GM12864 (cell line): ENCODE results near the gene PLEKHH1.
A peak's percentile ranks its signal among the peaks of the same experiment; 100 is the strongest.

ENCODE experiments used
- DNase-seq: peaks from one replicate; pipeline ENCODE4 v3.0.0-alpha.2; 2011; ENCODE audit warnings: low read depth
- H3K4me3 ChIP-seq: 2 replicates; pipeline ENCODE4 v1.5.1; 2011; ENCODE audit warnings: mild to moderate bottlenecking, low read depth, low read length, control low read depth
- TF ChIP-seq, protein P1 (sequence below): IDR thresholded peaks from 2 replicates; pipeline ENCODE4 v1.5.1; 2011; ENCODE audit warnings: low read depth, mild to moderate bottlenecking, moderate library complexity, low read length, control low read depth, inconsistent platforms; ENCODE audit errors: missing control alignments

The PLEKHH1 gene

DNA sequence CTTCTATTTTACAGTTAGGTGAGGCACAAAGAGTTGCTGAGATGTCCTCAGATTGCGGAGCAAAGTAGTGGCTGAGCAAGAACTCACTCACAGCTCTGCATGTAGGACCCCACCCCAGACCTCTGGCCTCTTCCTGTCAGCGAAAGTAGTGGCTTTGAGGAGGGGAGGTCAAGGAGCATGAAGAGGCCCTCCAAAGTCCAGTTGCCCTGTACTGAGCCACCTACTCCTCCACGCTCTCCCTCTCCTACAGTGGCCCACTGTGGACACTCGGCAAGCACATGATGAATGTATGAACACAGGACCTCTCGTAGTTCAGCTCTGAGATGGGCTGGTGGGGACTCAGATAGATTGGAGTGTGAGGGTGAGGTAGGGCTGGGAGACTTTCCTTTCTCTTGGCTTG is 5.3 kb upstream of the PLEKHH1 start:
- no peak for DNase-seq
- TF ChIP-seq, protein P1, sequence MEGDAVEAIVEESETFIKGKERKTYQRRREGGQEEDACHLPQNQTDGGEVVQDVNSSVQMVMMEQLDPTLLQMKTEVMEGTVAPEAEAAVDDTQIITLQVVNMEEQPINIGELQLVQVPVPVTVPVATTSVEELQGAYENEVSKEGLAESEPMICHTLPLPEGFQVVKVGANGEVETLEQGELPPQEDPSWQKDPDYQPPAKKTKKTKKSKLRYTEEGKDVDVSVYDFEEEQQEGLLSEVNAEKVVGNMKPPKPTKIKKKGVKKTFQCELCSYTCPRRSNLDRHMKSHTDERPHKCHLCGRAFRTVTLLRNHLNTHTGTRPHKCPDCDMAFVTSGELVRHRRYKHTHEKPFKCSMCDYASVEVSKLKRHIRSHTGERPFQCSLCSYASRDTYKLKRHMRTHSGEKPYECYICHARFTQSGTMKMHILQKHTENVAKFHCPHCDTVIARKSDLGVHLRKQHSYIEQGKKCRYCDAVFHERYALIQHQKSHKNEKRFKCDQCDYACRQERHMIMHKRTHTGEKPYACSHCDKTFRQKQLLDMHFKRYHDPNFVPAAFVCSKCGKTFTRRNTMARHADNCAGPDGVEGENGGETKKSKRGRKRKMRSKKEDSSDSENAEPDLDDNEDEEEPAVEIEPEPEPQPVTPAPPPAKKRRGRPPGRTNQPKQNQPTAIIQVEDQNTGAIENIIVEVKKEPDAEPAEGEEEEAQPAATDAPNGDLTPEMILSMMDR: no peak

DNA sequence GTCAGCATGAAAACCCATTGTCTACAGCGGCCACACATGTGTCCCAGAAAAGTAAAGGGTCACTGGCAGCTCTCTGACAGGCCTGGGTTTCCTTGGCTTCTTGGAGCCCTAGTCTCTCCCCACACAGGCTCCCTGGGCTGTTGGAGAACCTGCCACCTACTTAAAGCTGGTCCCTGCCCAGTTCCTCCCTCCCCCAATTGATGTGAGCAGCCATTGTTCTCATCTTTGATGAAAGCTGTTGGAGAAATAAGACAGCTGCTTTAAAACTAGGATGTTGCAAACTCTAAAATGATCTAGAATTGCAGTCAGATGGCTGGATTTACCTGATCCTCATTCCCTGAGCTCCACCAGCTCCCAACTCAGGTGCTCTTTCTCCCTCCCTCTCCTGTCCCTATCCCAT is 4.8 kb upstream of the PLEKHH1 start:
- H3K4me3 ChIP-seq: no peak overlapping the region
- TF ChIP-seq, protein P1: no peak
- no peak for DNase-seq

More for the DNA sequence above, 5.3 kb upstream of the PLEKHH1 start:
- H3K4me3 ChIP-seq: no peak overlapping the region

DNA sequence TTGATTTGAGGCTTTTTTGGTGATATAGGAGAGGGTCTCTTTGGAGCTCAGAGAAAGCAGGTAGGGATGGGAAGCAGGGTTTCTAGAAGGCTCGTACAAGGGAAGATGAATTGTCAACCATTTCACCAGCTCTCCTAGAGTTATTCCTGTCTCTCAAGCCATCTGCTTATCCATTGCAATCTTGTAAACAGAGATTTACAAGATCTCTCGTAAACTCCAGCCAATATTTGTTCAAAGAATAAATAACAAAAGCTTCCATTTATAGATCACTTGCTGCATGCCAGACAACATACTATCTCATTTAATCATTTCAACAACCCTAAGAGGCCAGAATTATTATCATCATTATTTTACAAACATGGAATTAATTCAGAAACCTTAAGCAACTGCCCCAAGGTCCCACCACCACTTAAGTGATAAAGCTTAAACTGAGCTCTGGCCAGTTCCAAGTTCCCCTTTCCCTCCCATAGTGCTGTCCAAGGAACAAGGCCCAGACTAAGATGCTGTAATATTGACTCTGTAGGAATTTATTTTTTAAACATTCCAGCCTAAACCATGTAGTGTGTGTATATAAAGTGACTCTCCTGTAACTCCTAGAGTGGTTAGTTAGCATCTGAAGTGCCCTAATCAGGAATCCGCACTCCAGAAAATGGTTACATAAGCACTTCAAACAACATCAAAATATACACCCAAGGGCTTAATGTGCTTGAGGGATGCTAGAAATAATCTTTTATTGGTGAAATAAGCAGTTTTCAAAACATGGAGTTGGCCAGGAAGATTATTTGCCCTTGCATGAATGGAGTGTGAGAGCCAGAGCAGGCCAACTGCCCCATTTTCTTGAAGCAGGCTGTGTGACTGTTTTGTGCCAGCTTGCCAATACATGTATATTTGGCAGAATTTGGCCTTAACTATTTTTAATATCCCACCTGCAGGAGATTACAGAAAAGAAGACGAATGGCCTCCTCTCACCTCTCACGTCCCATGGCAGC is 2.8 kb upstream of the PLEKHH1 start:
- TF ChIP-seq, protein P1: no peak
- DNase-seq: no peak
- H3K4me3 ChIP-seq: no peak overlapping the region

DNA sequence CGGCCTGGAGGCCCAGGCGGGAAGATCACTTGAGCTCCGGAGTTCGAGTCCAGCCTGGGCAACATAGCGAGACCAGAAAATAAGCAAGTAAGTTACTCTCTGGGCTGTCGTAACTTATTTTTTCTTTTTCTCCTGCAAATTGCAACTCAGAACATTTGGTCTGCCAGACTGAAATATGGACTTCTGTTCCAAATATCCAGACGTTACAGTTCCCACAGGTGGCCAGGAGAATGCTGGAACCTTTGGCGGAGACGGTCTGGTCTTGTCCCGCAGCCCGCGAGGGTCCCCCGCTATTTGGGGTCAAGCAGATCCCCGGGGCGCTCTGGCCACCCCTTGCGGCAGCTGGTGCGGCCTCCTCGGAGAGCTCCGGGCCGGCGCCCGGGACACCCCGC is 488 bp upstream of the PLEKHH1 start:
- TF ChIP-seq, protein P1: no peak

DNA sequence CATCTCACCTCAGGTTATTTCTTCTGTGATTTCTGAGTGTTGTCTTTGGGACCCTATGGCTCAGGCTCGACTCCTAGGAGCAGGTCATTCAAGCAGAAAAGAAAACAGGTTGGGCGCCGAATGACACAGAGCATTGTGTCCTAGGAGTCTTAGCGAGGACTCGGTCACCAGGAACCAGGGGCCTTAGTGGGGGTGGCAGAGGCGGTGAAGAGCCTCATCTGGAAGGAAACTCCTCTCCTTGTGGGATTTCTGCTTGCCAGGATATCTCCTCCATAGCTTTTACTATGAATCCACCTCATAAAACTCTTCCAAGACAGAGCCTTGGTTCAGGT is 630 bp downstream of the PLEKHH1 start:
- DNase-seq: no peak
- TF ChIP-seq, protein P1: no peak
- no peak overlapping the region; the same call in 1 of the 2 replicates for H3K4me3 ChIP-seq

More for the DNA sequence above, 488 bp upstream of the PLEKHH1 start:
- peak overlapping the region; percentile 51 for H3K4me3 ChIP-seq
- no peak for DNase-seq

DNA sequence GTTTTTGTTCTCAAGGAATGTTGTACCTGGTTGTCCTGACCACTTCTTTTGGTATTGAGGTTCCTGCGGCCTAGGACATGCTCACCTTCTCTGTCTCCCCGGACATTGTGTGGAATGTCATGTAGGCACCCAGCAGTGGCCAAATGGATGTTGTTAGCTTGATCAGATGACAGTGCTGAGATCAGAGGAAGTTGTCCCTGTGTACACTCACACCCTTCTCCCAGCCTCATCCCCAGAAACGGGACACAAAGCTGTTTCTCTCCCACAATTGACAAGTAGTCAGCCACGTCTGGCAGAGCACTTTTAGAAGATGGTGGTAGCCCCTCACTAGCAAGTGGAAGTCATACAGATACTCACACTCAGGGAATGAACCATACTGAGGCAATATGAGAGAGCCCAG is 3.0 kb downstream of the PLEKHH1 start:
- no peak for DNase-seq
- H3K4me3 ChIP-seq: no peak overlapping the region
- TF ChIP-seq, protein P1: no peak

DNA sequence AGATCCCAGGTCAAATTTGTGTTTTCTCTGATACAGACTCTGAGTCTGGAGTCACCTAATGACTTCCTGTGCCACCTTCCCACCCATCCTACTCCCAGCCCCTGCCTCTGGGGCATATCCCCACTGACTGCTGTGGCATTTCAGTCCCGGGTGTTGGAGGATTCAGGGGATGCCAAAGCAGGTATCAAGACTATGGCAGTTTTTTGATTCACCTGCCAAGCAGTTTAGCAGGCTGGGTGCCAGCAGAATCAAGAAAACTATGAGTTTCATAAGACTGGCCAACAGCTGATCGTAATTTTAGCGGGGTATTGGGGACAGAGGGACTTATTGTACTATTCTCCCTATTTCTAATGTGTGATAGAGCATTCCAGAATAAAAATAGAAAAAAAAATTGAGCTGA is 4.6 kb downstream of the PLEKHH1 start:
- no peak for DNase-seq
- TF ChIP-seq, protein P1: no peak

More for the DNA sequence above, 4.6 kb downstream of the PLEKHH1 start:
- H3K4me3 ChIP-seq: no peak overlapping the region
